ENCODE data around the gene CLEC2A.

DNA sequence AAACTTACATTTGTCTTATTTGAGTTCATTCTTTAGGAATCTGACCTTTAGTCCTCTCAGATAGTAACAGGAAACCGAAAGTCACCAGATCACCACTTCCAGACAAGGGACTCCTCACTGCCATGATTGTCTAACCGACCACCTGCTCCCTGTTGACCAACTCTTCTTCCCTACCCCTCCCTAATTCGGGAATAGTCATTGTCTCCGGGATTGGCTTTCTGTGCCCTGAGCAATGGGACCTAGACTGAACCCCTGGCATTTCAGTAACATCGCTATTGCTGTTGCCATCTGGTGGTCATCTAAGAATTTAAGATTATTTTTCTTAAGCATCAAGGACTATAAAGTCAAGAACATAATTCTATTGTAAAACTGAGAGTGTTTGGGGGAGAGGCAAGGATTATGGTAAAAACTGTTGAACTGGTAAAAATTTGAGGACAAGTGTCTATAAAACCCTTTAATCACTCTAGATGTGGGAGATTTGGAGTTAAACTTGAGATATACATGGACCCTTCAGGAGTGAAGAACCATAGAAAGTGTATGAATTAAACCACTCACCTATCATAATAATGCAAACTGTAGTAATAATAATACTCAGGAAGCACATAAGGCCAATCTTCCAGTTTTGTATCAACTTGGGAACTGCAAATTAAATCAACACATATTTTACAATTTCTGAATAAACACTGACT, 6.3 kb downstream of the CLEC2A start:
- TF ChIP-seq, protein P1, sequence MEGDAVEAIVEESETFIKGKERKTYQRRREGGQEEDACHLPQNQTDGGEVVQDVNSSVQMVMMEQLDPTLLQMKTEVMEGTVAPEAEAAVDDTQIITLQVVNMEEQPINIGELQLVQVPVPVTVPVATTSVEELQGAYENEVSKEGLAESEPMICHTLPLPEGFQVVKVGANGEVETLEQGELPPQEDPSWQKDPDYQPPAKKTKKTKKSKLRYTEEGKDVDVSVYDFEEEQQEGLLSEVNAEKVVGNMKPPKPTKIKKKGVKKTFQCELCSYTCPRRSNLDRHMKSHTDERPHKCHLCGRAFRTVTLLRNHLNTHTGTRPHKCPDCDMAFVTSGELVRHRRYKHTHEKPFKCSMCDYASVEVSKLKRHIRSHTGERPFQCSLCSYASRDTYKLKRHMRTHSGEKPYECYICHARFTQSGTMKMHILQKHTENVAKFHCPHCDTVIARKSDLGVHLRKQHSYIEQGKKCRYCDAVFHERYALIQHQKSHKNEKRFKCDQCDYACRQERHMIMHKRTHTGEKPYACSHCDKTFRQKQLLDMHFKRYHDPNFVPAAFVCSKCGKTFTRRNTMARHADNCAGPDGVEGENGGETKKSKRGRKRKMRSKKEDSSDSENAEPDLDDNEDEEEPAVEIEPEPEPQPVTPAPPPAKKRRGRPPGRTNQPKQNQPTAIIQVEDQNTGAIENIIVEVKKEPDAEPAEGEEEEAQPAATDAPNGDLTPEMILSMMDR (IDR thresholded peaks at IDR 0.05 in 4 of 5, conservative IDR thresholded peaks at IDR 0.05 in 1 of 5): peak; percentile 32 to 50 (median 48)
- no peak for TF ChIP-seq POLR2A (IDR thresholded peaks at IDR 0.05)
